HL-60 (cell line): ENCODE measurements around the gene COMMD3.

ENCODE experiments used
- TF ChIP-seq, protein P1 (sequence below): IDR thresholded peaks from one replicate; pipeline ENCODE4 v1.5.1; 2011; ENCODE audit warnings: low read length, control low read depth, inconsistent platforms; ENCODE audit not compliant: insufficient read depth
- TF ChIP-seq, protein P2 (sequence below): IDR thresholded peaks from 2 replicates; pipeline ENCODE4 v1.6.1; 2012; ENCODE audit warnings: low read depth; ENCODE audit not compliant: insufficient replicate concordance

DNA sequence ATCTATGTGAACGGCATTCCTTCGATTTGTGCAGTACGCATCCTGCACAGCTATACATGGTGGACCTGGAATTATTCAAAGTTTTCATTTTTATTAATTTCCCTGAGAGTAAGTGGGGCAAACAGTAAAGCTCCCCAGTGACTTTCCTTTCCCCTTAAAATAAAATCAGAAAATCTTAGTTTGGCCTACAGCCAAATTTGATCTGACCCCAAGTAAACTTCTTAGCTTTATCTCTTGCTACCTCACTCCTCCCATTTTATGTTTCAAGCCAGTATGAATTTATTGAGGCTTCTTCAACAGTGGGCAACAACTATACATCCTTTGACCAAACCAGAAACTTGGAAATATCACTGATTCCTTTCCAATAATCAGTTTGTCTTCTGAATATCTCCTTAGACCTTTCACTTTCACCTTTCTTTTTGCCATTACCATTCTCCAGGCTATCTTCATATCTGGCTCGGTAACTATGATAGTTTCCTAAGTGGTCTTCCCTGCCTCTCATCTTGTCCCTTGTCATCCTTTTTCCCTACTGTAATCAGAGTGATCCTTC, 40.2 kb downstream of the COMMD3 start:
- TF ChIP-seq, protein P1, sequence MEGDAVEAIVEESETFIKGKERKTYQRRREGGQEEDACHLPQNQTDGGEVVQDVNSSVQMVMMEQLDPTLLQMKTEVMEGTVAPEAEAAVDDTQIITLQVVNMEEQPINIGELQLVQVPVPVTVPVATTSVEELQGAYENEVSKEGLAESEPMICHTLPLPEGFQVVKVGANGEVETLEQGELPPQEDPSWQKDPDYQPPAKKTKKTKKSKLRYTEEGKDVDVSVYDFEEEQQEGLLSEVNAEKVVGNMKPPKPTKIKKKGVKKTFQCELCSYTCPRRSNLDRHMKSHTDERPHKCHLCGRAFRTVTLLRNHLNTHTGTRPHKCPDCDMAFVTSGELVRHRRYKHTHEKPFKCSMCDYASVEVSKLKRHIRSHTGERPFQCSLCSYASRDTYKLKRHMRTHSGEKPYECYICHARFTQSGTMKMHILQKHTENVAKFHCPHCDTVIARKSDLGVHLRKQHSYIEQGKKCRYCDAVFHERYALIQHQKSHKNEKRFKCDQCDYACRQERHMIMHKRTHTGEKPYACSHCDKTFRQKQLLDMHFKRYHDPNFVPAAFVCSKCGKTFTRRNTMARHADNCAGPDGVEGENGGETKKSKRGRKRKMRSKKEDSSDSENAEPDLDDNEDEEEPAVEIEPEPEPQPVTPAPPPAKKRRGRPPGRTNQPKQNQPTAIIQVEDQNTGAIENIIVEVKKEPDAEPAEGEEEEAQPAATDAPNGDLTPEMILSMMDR: no peak
- TF ChIP-seq, protein P2, sequence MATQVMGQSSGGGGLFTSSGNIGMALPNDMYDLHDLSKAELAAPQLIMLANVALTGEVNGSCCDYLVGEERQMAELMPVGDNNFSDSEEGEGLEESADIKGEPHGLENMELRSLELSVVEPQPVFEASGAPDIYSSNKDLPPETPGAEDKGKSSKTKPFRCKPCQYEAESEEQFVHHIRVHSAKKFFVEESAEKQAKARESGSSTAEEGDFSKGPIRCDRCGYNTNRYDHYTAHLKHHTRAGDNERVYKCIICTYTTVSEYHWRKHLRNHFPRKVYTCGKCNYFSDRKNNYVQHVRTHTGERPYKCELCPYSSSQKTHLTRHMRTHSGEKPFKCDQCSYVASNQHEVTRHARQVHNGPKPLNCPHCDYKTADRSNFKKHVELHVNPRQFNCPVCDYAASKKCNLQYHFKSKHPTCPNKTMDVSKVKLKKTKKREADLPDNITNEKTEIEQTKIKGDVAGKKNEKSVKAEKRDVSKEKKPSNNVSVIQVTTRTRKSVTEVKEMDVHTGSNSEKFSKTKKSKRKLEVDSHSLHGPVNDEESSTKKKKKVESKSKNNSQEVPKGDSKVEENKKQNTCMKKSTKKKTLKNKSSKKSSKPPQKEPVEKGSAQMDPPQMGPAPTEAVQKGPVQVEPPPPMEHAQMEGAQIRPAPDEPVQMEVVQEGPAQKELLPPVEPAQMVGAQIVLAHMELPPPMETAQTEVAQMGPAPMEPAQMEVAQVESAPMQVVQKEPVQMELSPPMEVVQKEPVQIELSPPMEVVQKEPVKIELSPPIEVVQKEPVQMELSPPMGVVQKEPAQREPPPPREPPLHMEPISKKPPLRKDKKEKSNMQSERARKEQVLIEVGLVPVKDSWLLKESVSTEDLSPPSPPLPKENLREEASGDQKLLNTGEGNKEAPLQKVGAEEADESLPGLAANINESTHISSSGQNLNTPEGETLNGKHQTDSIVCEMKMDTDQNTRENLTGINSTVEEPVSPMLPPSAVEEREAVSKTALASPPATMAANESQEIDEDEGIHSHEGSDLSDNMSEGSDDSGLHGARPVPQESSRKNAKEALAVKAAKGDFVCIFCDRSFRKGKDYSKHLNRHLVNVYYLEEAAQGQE: no peak
